Activated naive CD8-positive, alpha-beta T cell treated with anti-CD3 and anti-CD28 coated beads for 36 hours (primary cell): ENCODE measurements around the gene SH3YL1. TPM values are rescaled to one million over a fixed set of nuclear protein-coding genes. Genes with fewer than 3 reads are reported as not detected.

Experiments used
- DNase-seq: peaks from one replicate; pipeline ENCODE4 v3.0.0; 2021
- H3K27ac Mint-ChIP-seq: one replicate; pipeline ENCODE4 v1.8.0; 2022; ENCODE audit warnings: mild to moderate bottlenecking, moderate library complexity, mixed read lengths
- H3K27me3 Mint-ChIP-seq: one replicate; pipeline ENCODE4 v1.8.0; 2022; ENCODE audit warnings: mild to moderate bottlenecking, mixed read lengths
- H3K36me3 Mint-ChIP-seq: one replicate; pipeline ENCODE4 v1.8.0; 2021; ENCODE audit warnings: mild to moderate bottlenecking, mixed read lengths
- H3K4me1 Mint-ChIP-seq: one replicate; pipeline ENCODE4 v1.8.0; 2021; ENCODE audit warnings: mixed read lengths
- H3K4me3 Mint-ChIP-seq: one replicate; pipeline ENCODE4 v1.8.0; 2022; ENCODE audit warnings: mild to moderate bottlenecking, moderate library complexity, mixed read lengths
- H3K9me3 Mint-ChIP-seq: one replicate; pipeline ENCODE4 v1.8.0; 2022; ENCODE audit warnings: mixed read lengths
- total RNA-seq, 2 experiments: library from RNA; stranded (reverse); gene quantifications; one replicate each; pipeline ENCODE4 v1.2.3, GENCODE V29; 2021

SH3YL1 gene
- total RNA-seq, 2 experiments from 2014 or later = 15.8 to 17.9 TPM

DNA sequence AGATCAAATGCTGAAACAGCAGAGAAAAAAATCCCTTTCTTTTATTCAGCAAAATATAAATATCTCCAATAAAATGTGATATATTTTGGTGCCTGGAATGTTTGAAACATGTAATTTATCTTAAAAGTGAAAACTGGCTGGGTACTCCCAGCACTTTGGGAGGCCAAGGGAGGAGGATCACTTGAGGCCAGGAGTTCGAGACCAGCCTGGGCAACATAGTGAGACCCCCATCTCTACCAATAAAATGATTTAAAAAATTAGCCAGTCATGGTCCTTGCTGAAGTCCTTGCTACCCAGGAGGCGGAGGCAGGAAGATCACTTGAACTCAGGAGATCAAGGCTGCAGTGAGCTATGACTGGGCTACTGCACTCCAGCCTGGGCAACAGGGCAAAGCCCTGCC, 8.6 kb downstream of the SH3YL1 start:
- no peaks in the 10 kb centered on the region for H3K27me3 Mint-ChIP-seq
- H3K4me3 Mint-ChIP-seq = no peak overlapping the region
- peaks cover 20% of the 10 kb centered on the region for H3K9me3 Mint-ChIP-seq
- no peak overlapping the region for H3K27ac Mint-ChIP-seq
- H3K4me1 Mint-ChIP-seq = no peaks in the 10 kb centered on the region
- peaks cover 17% of the 10 kb centered on the region for H3K36me3 Mint-ChIP-seq
- DNase-seq = no peak

DNA sequence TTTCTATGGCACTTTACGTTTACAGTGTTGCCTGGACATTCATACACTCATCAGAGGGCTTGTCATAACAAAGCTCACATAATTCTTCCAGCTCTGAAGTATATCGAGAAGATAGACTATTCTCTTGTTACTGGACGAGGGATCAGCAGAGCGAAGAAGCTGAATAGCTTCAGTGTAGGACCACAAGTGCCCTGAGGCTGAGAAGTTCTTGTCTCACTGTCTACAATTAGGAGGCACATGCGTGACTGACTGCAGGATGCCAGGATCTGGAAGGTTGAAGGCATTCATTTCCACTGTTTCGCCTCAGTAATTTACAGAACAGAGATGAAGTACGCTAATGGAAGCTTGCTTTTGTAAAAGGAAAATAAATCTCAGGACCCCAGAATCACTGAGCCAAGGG, 9.6 kb downstream of the SH3YL1 start:
- Mint-ChIP-seq H3K4me1 (no peaks in the 10 kb centered on the region), H3K4me3 (no peak overlapping the region), H3K36me3 (peaks cover 14% of the 10 kb centered on the region), H3K27ac (no peak overlapping the region), H3K9me3 (peaks cover 18% of the 10 kb centered on the region), H3K27me3 (no peaks in the 10 kb centered on the region)
- no peak for DNase-seq

GRCh38 chr2:253202-253638, 10.6 kb downstream of the SH3YL1 start:
- H3K36me3 Mint-ChIP-seq = peaks cover 7% of the 10 kb centered on the region
- H3K4me3 Mint-ChIP-seq = no peak overlapping the region
- DNase-seq = no peak
- H3K9me3 Mint-ChIP-seq = peaks cover 9% of the 10 kb centered on the region
- H3K27ac Mint-ChIP-seq = no peak overlapping the region
- H3K4me1 Mint-ChIP-seq = no peaks in the 10 kb centered on the region
- H3K27me3 Mint-ChIP-seq = no peaks in the 10 kb centered on the region

- no peak for DNase-seq
- H3K4me1 Mint-ChIP-seq = no peaks in the 10 kb centered on the region
- H3K36me3 Mint-ChIP-seq = peaks cover 2% of the 10 kb centered on the region
- no peaks in the 10 kb centered on the region for H3K9me3 Mint-ChIP-seq
- H3K27me3 Mint-ChIP-seq = no peaks in the 10 kb centered on the region
- H3K4me3 Mint-ChIP-seq = no peak overlapping the region
- no peak overlapping the region for H3K27ac Mint-ChIP-seq
Measured at GRCh38 chr2:252001-252602, 11.7 kb downstream of the SH3YL1 start.

GRCh38 chr2:249538-250042, 14.2 kb downstream of the SH3YL1 start:
- Mint-ChIP-seq H3K4me3 (no peak overlapping the region), H3K4me1 (peaks cover 7% of the 10 kb centered on the region), H3K27me3 (no peaks in the 10 kb centered on the region), H3K9me3 (no peaks in the 10 kb centered on the region), H3K27ac (no peak overlapping the region), H3K36me3 (peaks cover 6% of the 10 kb centered on the region)
- no peak for DNase-seq

- H3K9me3 Mint-ChIP-seq = no peaks in the 10 kb centered on the region
- H3K4me3 Mint-ChIP-seq = no peak overlapping the region
- no peaks in the 10 kb centered on the region for H3K27me3 Mint-ChIP-seq
Measured at GRCh38 chr2:248724-249123, 15.1 kb downstream of the SH3YL1 start.

GRCh38 chr2:246489-247144, 17.2 kb downstream of the SH3YL1 start:
- no peak overlapping the region for H3K27ac Mint-ChIP-seq
- H3K27me3 Mint-ChIP-seq = no peaks in the 10 kb centered on the region
- H3K36me3 Mint-ChIP-seq = peaks cover 22% of the 10 kb centered on the region
- H3K4me1 Mint-ChIP-seq = peaks cover 7% of the 10 kb centered on the region
- H3K9me3 Mint-ChIP-seq = peaks cover 5% of the 10 kb centered on the region
- no peak for DNase-seq
- H3K4me3 Mint-ChIP-seq = no peak overlapping the region

More at GRCh38 chr2:248724-249123, 15.1 kb downstream of the SH3YL1 start:
- Mint-ChIP-seq H3K4me1 (peaks cover 7% of the 10 kb centered on the region), H3K36me3 (peaks cover 8% of the 10 kb centered on the region), H3K27ac (no peak overlapping the region)
- DNase-seq = no peak

- Mint-ChIP-seq H3K27ac (no peak overlapping the region), H3K4me1 (peaks cover 7% of the 10 kb centered on the region), H3K9me3 (peaks cover 6% of the 10 kb centered on the region), H3K36me3 (peaks cover 31% of the 10 kb centered on the region), H3K27me3 (no peaks in the 10 kb centered on the region), H3K4me3 (no peak overlapping the region)
- no peak for DNase-seq
Measured at GRCh38 chr2:244547-244946, 19.3 kb downstream of the SH3YL1 start.

DNA sequence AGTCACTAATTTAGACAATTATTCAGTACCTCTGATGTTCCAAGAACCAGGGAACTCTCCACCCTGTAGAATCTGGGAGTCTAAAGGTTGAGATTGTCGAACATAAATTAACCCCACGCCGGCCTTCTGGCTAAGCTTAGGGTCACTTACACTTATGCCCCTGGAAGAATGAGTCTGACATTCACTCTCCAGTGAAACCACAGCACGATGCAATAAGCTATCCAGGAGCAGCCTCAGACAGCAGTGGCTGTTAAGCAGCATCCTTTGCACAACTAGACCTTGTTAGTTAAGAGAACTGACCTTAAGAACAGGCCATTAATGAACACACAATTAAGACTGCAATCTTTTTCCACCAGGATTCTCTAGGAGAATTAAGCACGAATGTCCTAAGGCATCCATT, 25.0 kb downstream of the SH3YL1 start:
- DNase-seq = no peak
- Mint-ChIP-seq H3K4me1 (peaks cover 6% of the 10 kb centered on the region), H3K27ac (no peak overlapping the region), H3K36me3 (peaks cover 25% of the 10 kb centered on the region), H3K4me3 (no peak overlapping the region), H3K9me3 (peaks cover 6% of the 10 kb centered on the region), H3K27me3 (no peaks in the 10 kb centered on the region)

DNA sequence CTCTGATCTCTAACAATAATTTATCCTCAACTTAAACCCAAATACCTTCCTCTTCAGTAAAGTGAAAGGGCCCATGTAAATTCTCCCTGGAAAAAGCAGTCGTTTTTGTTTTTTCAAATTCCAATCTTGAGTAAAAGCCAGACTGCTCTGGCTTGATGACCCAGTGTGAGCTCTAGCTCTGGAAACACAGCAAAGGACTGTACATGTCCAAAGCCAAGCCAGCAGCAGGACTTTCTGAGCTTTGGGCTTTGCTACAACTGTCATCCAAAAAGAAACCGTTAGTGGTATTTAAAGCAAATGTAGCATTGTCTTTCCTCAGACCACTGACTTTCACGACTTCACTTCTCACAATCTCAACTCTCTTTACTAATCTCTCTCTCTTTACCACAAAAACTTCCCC, 25.4 kb downstream of the SH3YL1 start:
- H3K36me3 Mint-ChIP-seq = peaks cover 21% of the 10 kb centered on the region
- DNase-seq = no peak
- H3K4me1 Mint-ChIP-seq = peaks cover 6% of the 10 kb centered on the region
- H3K27me3 Mint-ChIP-seq = no peaks in the 10 kb centered on the region
- H3K27ac Mint-ChIP-seq = no peak overlapping the region
- H3K4me3 Mint-ChIP-seq = no peak overlapping the region
- peaks cover 6% of the 10 kb centered on the region for H3K9me3 Mint-ChIP-seq

DNA sequence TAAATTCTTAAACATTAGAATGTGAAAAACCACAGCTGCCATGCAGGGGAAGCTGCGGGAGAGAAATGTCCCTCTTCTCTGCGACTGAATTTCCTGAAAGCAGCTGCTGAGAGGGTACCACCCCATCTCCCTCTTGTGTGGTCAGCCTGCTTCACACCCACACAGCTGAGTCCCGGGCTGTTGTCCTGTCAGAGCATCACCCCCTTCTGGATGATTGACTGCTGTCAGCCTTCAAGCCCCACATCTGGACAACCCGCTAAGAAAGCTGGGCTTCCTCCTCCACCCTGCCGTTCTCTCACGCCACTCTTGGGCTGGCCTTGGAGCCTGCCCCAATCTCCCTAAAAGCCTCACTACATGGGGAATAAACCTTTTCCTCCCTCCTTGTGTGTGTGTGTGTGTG, 26.0 kb downstream of the SH3YL1 start:
- Mint-ChIP-seq H3K4me3 (no peak overlapping the region), H3K36me3 (peaks cover 15% of the 10 kb centered on the region), H3K9me3 (peaks cover 6% of the 10 kb centered on the region), H3K27ac (no peak overlapping the region), H3K27me3 (no peaks in the 10 kb centered on the region), H3K4me1 (peaks cover 6% of the 10 kb centered on the region)
- no peak for DNase-seq

- no peak for DNase-seq
- Mint-ChIP-seq H3K4me3 (no peak overlapping the region), H3K27me3 (no peaks in the 10 kb centered on the region), H3K4me1 (peaks cover 6% of the 10 kb centered on the region), H3K36me3 (peaks cover 9% of the 10 kb centered on the region), H3K27ac (no peak overlapping the region), H3K9me3 (peaks cover 1% of the 10 kb centered on the region)
Measured at GRCh38 chr2:236993-237539, 26.8 kb downstream of the SH3YL1 start.

DNA sequence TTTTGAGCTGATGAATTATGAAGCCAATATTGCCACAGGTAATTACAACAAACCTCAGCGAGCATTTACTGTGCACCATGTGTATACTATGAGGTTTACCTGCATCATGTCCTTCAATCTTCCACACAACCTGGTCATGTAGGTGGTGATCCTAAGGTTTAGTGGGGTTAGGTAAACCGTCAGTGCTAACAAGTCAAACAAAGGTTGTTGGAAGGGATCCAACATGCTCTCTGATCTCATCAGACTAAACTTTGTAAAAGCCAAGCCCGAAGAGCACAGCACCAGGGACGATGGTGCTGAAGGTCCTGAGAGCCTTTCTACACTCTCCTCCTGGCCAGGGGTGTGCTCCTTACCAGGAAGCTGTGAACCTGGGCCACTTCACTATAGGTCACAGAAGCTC, 29.4 kb downstream of the SH3YL1 start:
- no peak overlapping the region for H3K27ac Mint-ChIP-seq
- no peak overlapping the region for H3K4me3 Mint-ChIP-seq

DNA sequence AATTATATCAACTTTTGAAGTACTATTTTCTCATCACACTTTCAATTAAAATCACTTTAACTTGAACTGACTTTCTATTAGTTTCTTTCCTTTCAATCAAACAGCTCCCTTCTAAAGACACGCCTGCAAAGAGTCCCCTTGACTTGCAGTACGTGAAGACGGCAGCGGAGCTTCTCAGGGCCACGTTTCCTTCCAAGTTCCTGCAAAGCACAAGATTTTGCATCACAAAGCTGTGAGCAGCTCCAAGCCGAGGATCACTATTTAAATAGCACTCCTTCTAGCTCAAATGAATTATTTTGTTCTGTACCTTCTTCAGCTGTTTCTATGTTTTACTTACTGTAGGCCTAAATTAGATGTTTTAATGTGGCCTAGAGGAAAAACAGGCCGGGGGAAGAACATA, 30.8 kb downstream of the SH3YL1 start:
- no peak overlapping the region for H3K4me3 Mint-ChIP-seq
- peaks cover 2% of the 10 kb centered on the region for H3K4me1 Mint-ChIP-seq
- H3K27me3 Mint-ChIP-seq = no peaks in the 10 kb centered on the region
- no peak for DNase-seq
- no peak overlapping the region for H3K27ac Mint-ChIP-seq
- H3K9me3 Mint-ChIP-seq = no peaks in the 10 kb centered on the region
- H3K36me3 Mint-ChIP-seq = no peaks in the 10 kb centered on the region

More for the DNA sequence above, 29.4 kb downstream of the SH3YL1 start:
- Mint-ChIP-seq H3K36me3 (no peaks in the 10 kb centered on the region), H3K4me1 (peaks cover 6% of the 10 kb centered on the region), H3K27me3 (no peaks in the 10 kb centered on the region), H3K9me3 (no peaks in the 10 kb centered on the region)
- no peak for DNase-seq

- no peak overlapping the region for H3K4me3 Mint-ChIP-seq
- H3K36me3 Mint-ChIP-seq = peaks cover 4% of the 10 kb centered on the region
- H3K27me3 Mint-ChIP-seq = no peaks in the 10 kb centered on the region
- no peak overlapping the region for H3K27ac Mint-ChIP-seq
- no peaks in the 10 kb centered on the region for H3K9me3 Mint-ChIP-seq
- no peak for DNase-seq
- no peaks in the 10 kb centered on the region for H3K4me1 Mint-ChIP-seq
Measured at GRCh38 chr2:231521-232185, 32.2 kb downstream of the SH3YL1 start.
